SK-N-SH (cell line): ENCODE results near the gene LTBP1. TPM values are rescaled to one million over a fixed set of nuclear protein-coding genes. Genes with fewer than 3 reads are reported as not detected.

ENCODE experiments used
- CTCF ChIA-PET: fragments of 300-600, 350-600 bp; formaldehyde crosslinking; extraction: SDS; loops from one replicate; lab custom pipeline; 2021; lab: Yijun Ruan, JAX
- POLR2A ChIA-PET: fragments of 350-600 bp; sonication (Branson Sonifier 250); formaldehyde crosslinking; extraction: SDS; loops from one replicate; lab custom pipeline; 2020; ENCODE audit warnings: antibody characterized with exemption, inconsistent platforms; lab: Yijun Ruan, JAX
- DNase-seq: peaks from one replicate; pipeline ENCODE4 v3.0.0; 2012
- H2AFZ ChIP-seq: fragments of 200-600 bp; sonication (generic); 2 replicates; pipeline ENCODE4 v1.8.1; 2016; ENCODE audit warnings: antibody characterized with exemption, mild to moderate bottlenecking, low read depth
- H3F3A ChIP-seq: fragments of 200-600 bp; sonication (generic); replicated peaks from 2 replicates; pipeline ENCODE3; 2016; ENCODE audit warnings: antibody characterized with exemption, mild to moderate bottlenecking; ENCODE audit not compliant: insufficient read depth
- H3K27ac ChIP-seq, 2 experiments: fragments of 200-500 bp in 1 of 2; fragments of 200-600 bp in 1 of 2; sonication (Bioruptor generic) in 1 of 2; sonication (generic), shearing (Covaris generic) in 1 of 2; 2 replicates each; pipeline versions ENCODE4 v1.5.1 to v1.6.1; 2014 to 2016; ENCODE audit warnings: low read depth in 2 of 2, inconsistent platforms in 1 of 2, low read length in 1 of 2, mild to moderate bottlenecking in 1 of 2, mixed read lengths in 1 of 2
- H3K27me3 ChIP-seq: fragments of 200-600 bp; sonication (generic), shearing (Covaris generic); 2 replicates; pipeline ENCODE4 v1.6.1; 2016; ENCODE audit warnings: mixed run types; ENCODE audit not compliant: insufficient read depth
- H3K36me3 ChIP-seq, 2 experiments: fragments of 200-500 bp in 1 of 2; fragments of 200-600 bp in 1 of 2; sonication (Bioruptor generic) in 1 of 2; sonication (generic) in 1 of 2; replicated peaks in 1 of 2; 2 replicates each; pipeline versions ENCODE3 to v1.5.1; 2014 to 2016; ENCODE audit warnings: low read length in 1 of 2, mild to moderate bottlenecking in 1 of 2; ENCODE audit not compliant: insufficient read depth in 2 of 2, control insufficient read depth in 1 of 2
- H3K4me1 ChIP-seq, 2 experiments: fragments of 200-500 bp in 1 of 2; fragments of 200-600 bp in 1 of 2; sonication (Bioruptor generic) in 1 of 2; sonication (generic), shearing (Covaris generic) in 1 of 2; 2 replicates each; pipeline versions ENCODE4 v1.5.1 to v1.6.1; 2014 to 2016; ENCODE audit warnings: low read depth in 1 of 2, low read length in 1 of 2, mixed run types in 1 of 2; ENCODE audit not compliant: insufficient read depth in 2 of 2, control insufficient read depth in 1 of 2
- H3K4me2 ChIP-seq: fragments of 200-600 bp; sonication (generic), shearing (Covaris generic); 2 replicates; pipeline ENCODE4 v1.6.1; 2017; ENCODE audit warnings: mixed run types
- H3K4me3 ChIP-seq, 2 experiments: fragments of 200-500 bp in 1 of 2; fragments of 200-600 bp in 1 of 2; sonication (Bioruptor generic) in 1 of 2; sonication (generic), shearing (Covaris generic) in 1 of 2; 2 replicates each; pipeline versions ENCODE4 v1.5.1 to v1.8.1; 2014 to 2016; ENCODE audit warnings: low read depth in 2 of 2, inconsistent platforms in 1 of 2, low read length in 1 of 2, mild to moderate bottlenecking in 1 of 2, mixed read lengths in 1 of 2, moderate library complexity in 1 of 2
- H3K79me2 ChIP-seq: fragments of 200-600 bp; sonication (generic); 2 replicates; pipeline ENCODE4 v1.8.1; 2017; ENCODE audit warnings: mild to moderate bottlenecking; ENCODE audit not compliant: insufficient read depth
- H3K9ac ChIP-seq: fragments of 200-600 bp; sonication (generic); 2 replicates; pipeline ENCODE4 v1.6.1; 2017; ENCODE audit warnings: mixed run types
- H3K9me2 ChIP-seq: fragments of 200-600 bp; sonication (generic); 2 replicates; pipeline ENCODE4 v1.6.1; 2017; ENCODE audit warnings: mixed run types
- H3K9me3 ChIP-seq: fragments of 200-600 bp; sonication (generic); 2 replicates; pipeline ENCODE4 v1.6.1; 2017; ENCODE audit warnings: mixed run types, mild to moderate bottlenecking, moderate library complexity
- H4K20me1 ChIP-seq: fragments of 200-600 bp; sonication (generic); 2 replicates; pipeline ENCODE4 v1.6.1; 2017; ENCODE audit warnings: mild to moderate bottlenecking, mixed run types; ENCODE audit not compliant: insufficient read depth
- CTCF ChIP-seq: fragments of 200-600 bp; sonication (generic); IDR thresholded peaks from 2 replicates; pipeline ENCODE4 v1.6.1; 2017; ENCODE audit warnings: antibody characterized with exemption, mild to moderate bottlenecking, moderate library complexity
- ELF1 ChIP-seq: IDR thresholded peaks from 2 replicates; pipeline ENCODE4 v1.4.0; 2012
- EP300 ChIP-seq, 2 experiments: IDR thresholded peaks; 2 replicates each; pipeline versions ENCODE4 v1.4.0 to v1.6.1; 2012; ENCODE audit warnings: borderline replicate concordance in 1 of 2, low read depth in 1 of 2, low read length in 1 of 2
- FOSL2 ChIP-seq: IDR thresholded peaks from 2 replicates; pipeline ENCODE4 v1.4.0; 2012; ENCODE audit warnings: low read depth, mild to moderate bottlenecking, moderate library complexity, borderline replicate concordance
- FOXJ3 ChIP-seq: sonication (generic); formaldehyde crosslinking; IDR thresholded peaks from 2 replicates; pipeline ENCODE4 v1.5.1; 2020; ENCODE audit warnings: mild to moderate bottlenecking, missing genetic modification reagents
- GATA2 ChIP-seq: sonication (generic); formaldehyde crosslinking; IDR thresholded peaks from 2 replicates; pipeline ENCODE4 v1.5.0; 2020; ENCODE audit warnings: mild to moderate bottlenecking, missing genetic modification reagents
- MAX ChIP-seq: IDR thresholded peaks from 2 replicates; pipeline ENCODE4 v1.4.0; 2012; ENCODE audit warnings: low read depth
- NRF1 ChIP-seq: IDR thresholded peaks from 2 replicates; pipeline ENCODE4 v1.6.1; 2012; ENCODE audit warnings: low read depth, mild to moderate bottlenecking, low read length
- PBX3 ChIP-seq: IDR thresholded peaks from 2 replicates; pipeline ENCODE4; 2012
- POLR2AphosphoS5 ChIP-seq: IDR thresholded peaks from 2 replicates; pipeline ENCODE4 v1.6.1; 2012; ENCODE audit warnings: low read depth, low read length
- RAD21 ChIP-seq: IDR thresholded peaks from 2 replicates; pipeline ENCODE4 v1.6.1; 2012; ENCODE audit warnings: mild to moderate bottlenecking, low read length
- RCOR1 ChIP-seq: fragments of 150-350 bp; IDR thresholded peaks from 2 replicates; pipeline ENCODE4 v1.6.1; 2017; ENCODE audit warnings: antibody characterized with exemption, low read length
- RFX5 ChIP-seq: IDR thresholded peaks from 2 replicates; pipeline ENCODE4 v1.6.1; 2012; ENCODE audit warnings: mild to moderate bottlenecking, improper control_type of control experiment, low read length
- TCF12 ChIP-seq: IDR thresholded peaks from 2 replicates; pipeline ENCODE4 v1.4.0; 2012
- TEAD4 ChIP-seq: IDR thresholded peaks from 2 replicates; pipeline ENCODE4 v1.4.0; 2012; ENCODE audit warnings: mild to moderate bottlenecking, borderline replicate concordance; ENCODE audit not compliant: insufficient read depth
- YY1 ChIP-seq: IDR thresholded peaks from 2 replicates; pipeline ENCODE4 v1.4.0; 2012; ENCODE audit warnings: low read depth, mild to moderate bottlenecking
- ZBTB33 ChIP-seq: IDR thresholded peaks from 2 replicates; pipeline ENCODE4 v1.4.0; 2012; ENCODE audit warnings: low read depth, borderline replicate concordance
- WGBS: methylation state at CpG from one replicate; pipeline ENCODE4 v1.1.6; 2017; ENCODE audit warnings: low lambda C conversion rate; 5-methylcytosine and 5-hydroxymethylcytosine counted together
- polyA plus RNA-seq, 3 experiments: library from polyadenylated mRNA; depleted of rRNA; stranded (reverse); fragments of >200 nt; gene quantifications; 2 replicates each; pipeline ENCODE4 v1.2.3, GENCODE V29; 2012

The LTBP1 gene
- polyA plus RNA-seq, 1 of the 3 experiments (the other 2 are of a cell fraction) = 467 TPM

- CTCF ChIA-PET = no interaction called here
These were observed 234.2 kb downstream of the LTBP1 start for GRCh38 chr2:33180915-33181314.

More at GRCh38 chr2:33180915-33181314, 234.2 kb downstream of the LTBP1 start:
- DNase-seq = no peak
- Histone ChIP-seq H3K4me2 (no peak overlapping the region), H3K27ac (no peak overlapping the region), H3K4me1 (no peaks in the 10 kb centered on the region; a peak in 1 of 4 replicates), H4K20me1 (peaks cover 8% of the 10 kb centered on the region), H3K4me3 (no peak overlapping the region), H2AFZ (no peak overlapping the region), H3K9ac (no peak overlapping the region), H3K9me2 (no peaks in the 10 kb centered on the region), H3F3A (peaks cover 16% of the 10 kb centered on the region), H3K36me3 (peaks cover 27 to 56% of the 10 kb centered on the region in 2 experiments), H3K27me3 (no peaks in the 10 kb centered on the region), H3K9me3 (no peaks in the 10 kb centered on the region), H3K79me2 (peaks cover 96% of the 10 kb centered on the region)
- POLR2A ChIA-PET = no interaction called here
- TF ChIP-seq TCF12 (no peak), RAD21 (no peak), MAX (no peak), NRF1 (no peak), YY1 (no peak), FOSL2 (no peak), ELF1 (no peak), CTCF (no peak), ZBTB33 (no peak), RCOR1 (no peak), GATA2 (CRISPR knock-in tag) (no peak), POLR2AphosphoS5 (no peak), RFX5 (no peak), EP300 (IDR thresholded peaks at IDR 0.05; ENCODE audit: borderline replicate concordance in 1 of 2, low read depth in 1 of 2, low read length in 1 of 2) (no peak), TEAD4 (no peak), PBX3 (no peak), FOXJ3 (no peak)
- WGBS = 65% methylated on average over 5 of the region's 5 CpGs
